Stimulated activated CD4-positive, alpha-beta T cell treated with anti-CD3 and anti-CD28 coated beads, TNF-alpha, amount 100 ng/mL, for 48 hours (primary cell): ENCODE results near the gene GARNL3.
A peak's percentile ranks its signal among the peaks of the same experiment; 100 is the strongest.

ENCODE experiments used
- DNase-seq, 3 donors: peaks; one replicate each; pipeline ENCODE4 v3.0.0-alpha.2; 2020; ENCODE audit warnings: low read depth in 3 of 3

GARNL3 gene

GRCh38 chr9:127384901-127385300 lies 120.3 kb downstream of the GARNL3 start:
- no peak for DNase-seq

- no peak for DNase-seq
Observed at GRCh38 chr9:127386249-127386648, 121.7 kb downstream of the GARNL3 start.

- DNase-seq = no peak
Observed at GRCh38 chr9:127386981-127387380, 122.4 kb downstream of the GARNL3 start.

- DNase-seq = peak; percentile 57 to 74 (median 64)
Observed at GRCh38 chr9:127388037-127388855, 123.7 kb downstream of the GARNL3 start.

GRCh38 chr9:127388856-127389238 lies 124.3 kb downstream of the GARNL3 start:
- DNase-seq = no peak

- no peak for DNase-seq
Observed at GRCh38 chr9:127389381-127390247, 125.0 kb downstream of the GARNL3 start.

GRCh38 chr9:127390248-127390545 lies 125.6 kb downstream of the GARNL3 start:
- no peak for DNase-seq

GRCh38 chr9:127390563-127390962 lies 126.0 kb downstream of the GARNL3 start:
- DNase-seq = no peak

- no peak for DNase-seq
Observed at GRCh38 chr9:127392166-127392565, 127.6 kb downstream of the GARNL3 start.

- DNase-seq = no peak
Observed at GRCh38 chr9:127392976-127393375, 128.4 kb downstream of the GARNL3 start.

- DNase-seq = no peak
Observed at GRCh38 chr9:127393645-127394044, 129.1 kb downstream of the GARNL3 start.

- DNase-seq = no peak
Observed at GRCh38 chr9:127395497-127396252, 131.1 kb downstream of the GARNL3 start.

GRCh38 chr9:127396253-127396807 lies 131.8 kb downstream of the GARNL3 start:
- DNase-seq = no peak

GRCh38 chr9:127396808-127397645 lies 132.5 kb downstream of the GARNL3 start, which contains the start of gene SLC2A8:
Gene SLC2A8 (plus strand): TSS chr9:127397169. CDS start chr9:127397231, 62 bp downstream.
- peak; percentile 69 to 91 (median 85) for DNase-seq

- DNase-seq = peak in 1 of 3 donors; percentile 20
Observed at GRCh38 chr9:127397646-127398274, 133.2 kb downstream of the GARNL3 start.

GRCh38 chr9:127398275-127398647 lies 133.7 kb downstream of the GARNL3 start:
- DNase-seq = no peak

GRCh38 chr9:127398715-127399400 lies 134.3 kb downstream of the GARNL3 start:
- DNase-seq = no peak

- DNase-seq = no peak
Observed at GRCh38 chr9:127399736-127400269, 135.2 kb downstream of the GARNL3 start.

- DNase-seq = no peak
Observed at GRCh38 chr9:127402401-127403090, 138.0 kb downstream of the GARNL3 start.
